GM19023 (cell line): ENCODE data around the gene GPBP1.
"Not testable (repeated sequence)": the region's sequence is repeated elsewhere in the genome, so short reads cannot be mapped to it uniquely, and the experiment has no call there.

Experiments
- ATAC-seq: cut with Tn5 transposase; IDR thresholded peaks from one replicate; pipeline ENCODE4 v1.9.1; 2021; ENCODE audit warnings: mild to moderate bottlenecking, moderate library complexity; ENCODE audit not compliant: unreplicated experiment

Gene GPBP1

DNA sequence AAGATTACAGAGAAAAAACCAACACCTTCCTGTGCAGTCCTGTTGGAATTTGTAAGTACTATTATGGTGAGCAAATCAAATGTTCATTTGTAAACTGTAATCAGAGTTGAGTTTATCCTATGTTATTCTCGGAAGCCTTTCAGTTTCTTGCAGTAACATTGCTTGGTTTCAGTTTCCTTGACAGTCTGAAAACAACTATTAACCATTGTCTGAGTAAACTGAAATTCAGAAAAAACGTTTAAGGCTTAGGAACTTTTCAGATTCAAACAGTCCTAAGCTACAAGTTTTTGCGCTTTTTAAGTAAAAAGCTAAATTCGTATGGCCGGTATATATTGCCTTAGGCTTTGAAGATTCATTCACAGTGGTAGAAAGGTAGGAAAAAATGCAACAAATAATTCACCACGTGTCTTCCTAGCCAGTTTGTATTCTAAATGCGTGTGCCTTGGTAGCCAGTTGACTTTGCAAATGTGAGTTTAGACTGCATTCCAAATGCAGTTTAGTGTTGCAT lies 2.5 kb downstream of the GPBP1 start:
- ATAC-seq: no peak

DNA sequence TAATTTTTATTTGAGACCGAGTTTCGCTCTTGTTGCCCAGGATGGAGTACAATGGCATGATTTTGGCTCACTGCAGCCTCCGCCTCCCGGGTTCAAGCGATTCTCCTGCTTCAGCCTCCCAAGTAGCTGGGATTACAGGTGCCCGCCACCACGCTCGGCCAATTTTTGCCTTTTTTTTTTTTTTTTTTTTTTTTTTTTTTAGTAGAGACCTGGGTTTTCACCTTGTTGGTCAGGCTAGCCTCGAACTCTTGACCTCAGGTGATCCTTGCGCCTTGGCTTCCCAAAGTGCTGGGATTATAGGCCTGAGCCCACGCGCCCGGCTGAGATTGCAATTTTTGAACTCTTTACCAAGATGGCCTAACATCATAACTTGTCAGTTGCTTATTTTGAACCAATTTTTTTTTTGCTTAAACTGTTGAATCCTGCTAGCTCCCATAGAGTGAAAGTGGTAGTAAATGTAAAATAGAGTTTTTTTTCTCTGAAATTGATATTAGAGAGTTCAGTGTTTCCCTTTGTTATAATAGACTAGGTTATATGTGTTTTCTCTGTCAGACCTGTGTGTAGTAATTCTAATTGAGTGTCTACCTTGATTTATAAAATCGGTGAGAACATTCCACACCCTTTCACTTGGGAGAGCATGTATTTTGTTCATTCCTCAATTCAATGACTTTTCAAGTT lies 3.8 kb downstream of the GPBP1 start:
- no peak for ATAC-seq

DNA sequence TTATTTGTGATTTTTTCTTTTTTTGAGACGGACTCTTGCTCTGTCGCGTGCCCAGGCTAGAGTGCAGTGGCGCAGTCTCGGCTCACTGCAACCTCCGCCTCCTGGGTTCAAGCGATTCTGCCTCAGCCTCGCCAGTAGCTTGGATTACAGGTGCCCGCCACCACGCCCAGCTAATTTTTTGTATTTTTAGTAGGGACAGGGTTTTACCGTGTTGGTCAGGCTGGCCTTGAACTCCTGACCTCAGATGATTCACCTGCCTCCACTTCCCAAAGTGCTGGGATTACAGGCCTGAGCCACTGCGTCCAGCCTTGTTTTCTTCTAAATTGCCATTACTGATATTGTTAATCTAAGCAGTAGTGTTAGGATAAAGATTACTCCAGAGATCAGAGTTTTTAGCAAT lies 4.4 kb downstream of the GPBP1 start:
- ATAC-seq: not testable (repeated sequence)

DNA sequence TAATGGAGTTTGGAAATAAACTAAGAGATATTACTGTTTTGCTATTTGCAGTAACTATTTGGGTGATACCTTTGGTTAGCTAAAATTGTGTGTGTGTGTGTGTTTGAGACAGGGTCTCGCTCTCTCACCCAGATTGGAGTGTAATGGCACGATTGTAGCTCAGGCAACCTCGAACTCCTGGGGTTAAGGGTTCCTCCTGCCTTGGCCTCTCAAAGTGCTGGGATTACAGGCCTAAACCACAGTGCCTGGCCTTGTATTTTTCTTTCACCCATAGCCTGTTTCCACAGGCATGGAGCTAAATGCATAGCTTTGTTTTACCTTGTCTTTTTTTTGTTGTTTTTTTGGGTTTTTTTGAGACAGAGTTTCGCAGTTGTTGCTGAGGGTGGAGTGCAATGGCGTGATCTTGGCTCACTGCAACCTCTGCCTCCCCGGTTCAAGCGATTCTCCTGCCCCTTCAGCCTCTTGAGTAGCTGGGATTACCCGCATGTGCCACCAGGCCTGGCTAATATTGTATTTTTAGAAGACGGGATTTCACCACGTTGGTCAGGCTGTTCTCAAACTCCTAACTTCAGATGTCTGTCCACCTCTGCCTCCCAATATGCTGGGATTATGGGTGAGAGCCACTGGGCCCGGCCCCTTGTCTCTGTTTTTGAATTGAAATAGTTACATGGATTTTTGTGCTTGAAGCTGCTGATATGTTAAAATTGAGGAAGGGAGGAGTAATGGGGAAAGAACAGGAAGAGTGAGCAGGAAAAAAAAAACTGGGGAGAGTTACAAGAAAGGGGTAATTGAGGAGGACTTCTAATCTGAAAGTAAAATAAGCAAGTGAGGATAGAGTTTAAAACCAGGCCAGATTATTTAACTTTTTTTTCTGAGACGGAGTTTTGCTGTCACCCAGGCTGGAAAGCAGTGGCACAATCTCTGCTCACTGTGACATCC lies 5.7 kb downstream of the GPBP1 start:
- ATAC-seq: no peak

DNA sequence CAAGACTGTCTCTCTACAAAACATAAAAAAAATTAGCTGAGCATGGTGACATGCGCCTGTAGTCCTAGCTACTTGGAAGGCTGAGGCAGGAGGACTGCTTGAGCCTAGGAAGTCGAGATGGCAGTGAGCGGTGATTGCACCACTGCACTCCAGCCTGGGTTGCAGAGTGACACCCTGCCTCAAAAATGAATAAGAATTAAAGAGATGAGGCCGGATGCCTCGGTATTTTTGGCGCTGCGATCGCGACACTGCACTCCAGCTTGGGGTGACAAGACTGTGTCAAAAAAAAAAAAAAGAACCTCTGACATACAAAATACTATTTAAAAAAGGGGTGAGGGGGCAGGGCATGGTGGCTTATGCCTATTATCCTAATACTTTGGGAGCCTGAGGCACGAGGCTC lies 7.3 kb downstream of the GPBP1 start:
- no peak for ATAC-seq

DNA sequence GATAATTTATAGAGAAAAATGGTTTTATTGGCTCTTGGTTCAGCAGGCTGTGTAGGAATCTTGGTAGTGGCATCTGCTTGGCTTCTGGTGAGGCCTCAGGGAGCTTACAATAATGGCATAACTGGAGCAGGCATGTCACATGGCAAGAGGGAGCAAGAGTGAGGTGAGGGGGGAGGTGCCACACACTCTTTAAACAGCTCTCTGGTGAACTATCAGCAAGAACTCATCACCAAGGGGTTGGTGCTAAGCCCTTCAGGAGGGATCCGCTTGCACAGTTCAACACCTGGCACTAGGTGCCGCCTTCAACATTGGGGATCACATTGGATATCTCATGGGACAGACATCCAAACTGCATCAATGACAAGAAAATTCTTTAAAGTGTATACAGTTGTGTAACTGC lies 10.5 kb downstream of the GPBP1 start:
- no peak for ATAC-seq

DNA sequence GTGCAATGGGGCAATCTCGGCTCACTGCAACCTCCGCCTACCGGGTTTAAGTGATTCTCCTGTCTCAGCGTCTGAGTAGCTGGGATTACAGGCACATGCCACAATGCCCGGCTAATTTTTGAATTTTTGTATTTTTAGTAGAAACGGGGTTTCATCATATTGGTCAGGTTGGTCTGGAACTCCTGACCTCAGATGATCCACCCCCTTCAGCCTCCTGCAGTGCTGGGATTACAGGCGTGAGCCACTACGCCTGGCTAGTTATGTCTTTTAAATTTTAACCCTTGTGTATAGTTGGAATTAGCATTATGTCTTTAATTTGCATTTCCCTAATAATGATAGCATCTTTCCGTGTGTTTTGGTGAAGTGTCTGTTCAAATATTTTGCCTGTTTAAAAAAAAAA lies 11.5 kb downstream of the GPBP1 start:
- no peak for ATAC-seq

DNA sequence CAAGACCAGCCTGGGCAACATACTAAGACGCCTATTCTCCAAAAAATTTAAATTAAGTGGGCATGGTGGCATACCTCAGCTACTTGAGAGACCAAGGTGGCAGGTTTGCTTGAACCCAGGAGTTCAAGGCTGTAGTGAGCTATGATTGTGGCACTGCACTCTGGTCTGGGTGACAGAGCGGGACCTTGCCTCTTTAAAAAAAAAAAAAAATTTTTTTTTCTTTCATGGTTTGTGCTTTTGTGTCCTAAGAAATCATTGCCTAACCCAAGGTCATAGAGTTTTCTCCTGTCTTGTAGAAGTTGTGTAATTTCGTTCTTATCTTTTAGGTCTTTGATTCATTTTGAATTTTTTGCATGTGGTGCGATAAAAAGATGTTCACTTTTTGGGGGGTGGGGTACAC lies 12.3 kb downstream of the GPBP1 start:
- ATAC-seq: no peak

DNA sequence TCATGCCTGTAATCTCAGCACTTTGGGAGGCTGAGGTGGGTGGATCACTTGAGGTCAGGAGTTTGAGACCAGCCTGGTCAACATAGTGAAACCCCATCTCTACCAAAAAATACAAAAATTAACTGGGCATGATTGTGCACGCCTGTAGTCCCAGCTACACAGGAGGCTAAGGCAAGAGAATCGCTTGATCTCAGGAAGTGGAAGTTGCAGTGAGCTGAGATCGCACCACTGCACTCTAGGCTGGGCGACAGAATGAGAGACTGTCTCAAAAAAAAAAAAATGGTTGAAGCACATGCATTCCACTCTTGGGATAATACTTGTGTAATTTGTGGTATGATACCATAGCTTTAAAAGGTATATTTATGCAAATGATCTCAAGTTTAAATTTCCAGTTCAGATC lies 14.1 kb downstream of the GPBP1 start:
- ATAC-seq: not testable (repeated sequence)

DNA sequence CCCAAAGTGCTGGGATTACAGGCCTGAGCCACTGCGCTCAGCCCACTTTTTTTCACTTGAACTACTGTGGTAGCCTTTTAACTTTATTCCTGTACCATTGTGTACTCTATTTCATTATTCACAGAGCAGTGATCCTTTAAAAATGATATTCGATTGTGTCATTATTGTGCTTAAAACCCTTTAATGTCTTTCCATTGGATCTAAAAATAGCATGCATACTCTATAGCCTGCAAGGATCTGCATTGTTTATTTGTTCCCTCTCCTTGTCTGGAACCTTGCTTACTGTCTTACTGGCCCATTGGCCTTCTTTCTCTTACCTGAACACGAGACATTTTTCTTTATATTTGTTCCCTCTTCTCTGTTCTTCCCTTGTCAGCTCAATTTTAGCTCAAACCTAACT lies 15.7 kb downstream of the GPBP1 start:
- no peak for ATAC-seq

DNA sequence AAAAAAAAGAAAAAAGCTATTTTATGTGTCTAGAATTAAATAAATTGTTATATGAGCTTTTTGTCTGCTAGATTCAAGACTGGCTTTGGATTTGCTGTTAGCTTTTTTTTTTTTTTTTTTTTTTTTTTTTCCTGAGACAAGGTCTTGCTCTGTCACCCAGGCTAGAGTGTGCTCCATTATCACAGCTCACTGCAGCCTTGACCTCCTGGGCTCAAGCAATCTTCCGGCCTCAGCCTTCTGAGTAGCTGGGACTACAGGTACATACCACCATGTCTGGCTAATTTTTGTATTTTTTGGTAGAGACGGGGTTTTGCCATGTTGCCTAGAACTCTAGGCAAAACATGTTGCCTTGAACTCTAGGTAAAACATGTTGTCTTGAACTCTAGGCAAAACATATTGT lies 16.7 kb downstream of the GPBP1 start:
- ATAC-seq: no peak

DNA sequence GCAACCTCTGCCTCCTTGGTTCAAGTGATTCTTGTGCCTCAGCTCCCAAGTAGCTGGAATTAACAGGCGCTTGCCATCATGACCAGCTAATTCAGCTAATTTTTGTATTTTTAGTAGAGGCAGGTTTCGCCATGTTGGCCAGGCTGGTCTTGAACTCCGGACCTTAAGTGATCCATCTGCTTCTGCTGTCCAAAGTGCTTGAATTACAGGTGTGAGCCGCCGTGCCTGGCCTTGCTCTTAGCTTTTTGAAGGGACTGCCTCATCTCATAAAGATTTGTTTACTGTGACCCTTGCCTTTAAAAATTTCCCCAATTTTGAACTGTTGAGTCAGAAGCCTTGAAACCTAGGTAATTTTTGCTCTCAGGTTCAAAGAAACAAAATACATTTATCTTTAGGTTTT lies 17.3 kb downstream of the GPBP1 start:
- no peak for ATAC-seq

DNA sequence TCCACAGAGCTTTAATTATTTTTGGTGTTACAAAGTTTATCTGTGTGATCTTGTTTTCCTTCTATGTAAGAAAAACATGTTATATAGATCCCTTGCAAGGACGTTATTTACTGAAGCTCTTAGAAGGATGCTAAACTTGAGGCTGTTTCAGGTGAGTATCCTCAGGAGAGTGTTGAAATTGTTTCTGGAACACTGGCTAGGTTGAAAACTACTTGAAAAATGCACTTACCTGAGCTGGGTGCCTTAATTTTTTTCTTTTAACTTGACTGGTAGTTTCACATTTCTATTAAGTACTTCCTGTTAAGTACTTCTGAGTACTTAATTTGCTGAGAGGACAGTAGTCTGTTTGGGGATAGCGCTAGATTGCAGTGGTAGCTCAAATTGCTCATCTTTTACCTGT lies 18.1 kb downstream of the GPBP1 start:
- no peak for ATAC-seq

DNA sequence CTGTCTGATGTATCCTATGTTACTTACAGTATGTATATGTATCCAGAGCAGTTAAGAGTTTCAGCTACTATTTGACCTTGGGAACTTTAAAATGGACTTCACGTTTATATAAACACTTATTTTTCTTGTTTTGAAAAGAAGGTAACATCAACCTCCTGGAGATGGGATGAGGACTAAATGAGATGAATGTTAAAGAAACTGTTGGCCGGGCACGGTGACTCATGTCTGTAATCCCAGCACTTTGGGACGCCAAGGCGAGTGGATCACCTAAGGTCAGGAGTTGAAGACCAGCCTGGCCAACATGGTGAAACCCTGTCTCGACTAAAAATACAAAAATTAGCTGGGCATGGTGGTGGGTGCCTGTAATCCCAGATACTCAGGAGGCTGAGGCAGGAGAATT lies 19.0 kb downstream of the GPBP1 start:
- not testable (repeated sequence) for ATAC-seq

DNA sequence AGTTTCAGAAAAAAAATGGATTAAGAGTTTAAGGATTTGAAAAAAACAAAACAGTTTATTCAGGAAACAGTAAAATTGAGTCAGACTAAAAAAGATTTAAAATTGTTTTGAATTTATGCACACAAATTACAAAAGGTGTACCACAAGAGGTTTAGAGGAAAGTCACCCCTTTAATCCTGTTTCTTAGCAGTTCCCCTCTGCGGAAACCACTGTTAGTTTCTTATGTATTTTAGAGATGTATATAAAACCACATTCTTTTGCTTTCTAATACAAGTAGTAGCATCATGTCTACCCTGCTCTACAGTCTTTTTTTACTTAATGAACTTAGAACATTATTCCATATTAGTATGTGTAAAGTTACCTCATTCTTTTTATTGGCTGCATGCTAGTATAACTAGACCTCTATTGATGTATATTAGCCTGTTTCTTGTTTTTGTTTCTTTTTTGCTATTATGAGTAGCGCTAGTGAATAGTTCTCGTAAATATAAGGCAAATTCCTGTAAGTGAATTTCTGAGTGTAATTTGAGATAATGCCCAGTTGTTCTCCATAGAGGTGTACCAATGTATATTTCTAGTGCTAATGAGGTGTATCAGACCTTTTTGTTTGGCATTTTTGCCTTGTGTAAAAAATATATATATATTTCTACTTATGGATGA lies 20.0 kb downstream of the GPBP1 start:
- ATAC-seq: no peak

DNA sequence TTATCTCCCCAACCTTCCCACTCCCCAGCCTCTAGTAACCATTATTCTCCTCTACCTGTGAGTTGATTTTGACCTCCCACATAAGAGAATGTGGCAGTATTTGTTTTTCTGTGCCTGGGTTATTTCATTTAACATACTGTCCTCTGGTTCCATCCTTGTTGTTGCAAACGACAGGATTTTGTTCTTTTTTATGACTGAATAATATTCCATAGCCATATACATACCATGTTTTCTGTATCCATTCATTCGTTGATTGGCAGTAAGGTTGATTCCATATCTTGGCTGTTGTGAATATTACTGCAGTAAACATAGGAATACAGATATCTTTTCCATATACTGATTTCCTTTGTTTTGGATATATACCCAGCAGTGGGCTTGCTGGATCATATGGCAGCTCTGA lies 20.8 kb downstream of the GPBP1 start:
- ATAC-seq: no peak

DNA sequence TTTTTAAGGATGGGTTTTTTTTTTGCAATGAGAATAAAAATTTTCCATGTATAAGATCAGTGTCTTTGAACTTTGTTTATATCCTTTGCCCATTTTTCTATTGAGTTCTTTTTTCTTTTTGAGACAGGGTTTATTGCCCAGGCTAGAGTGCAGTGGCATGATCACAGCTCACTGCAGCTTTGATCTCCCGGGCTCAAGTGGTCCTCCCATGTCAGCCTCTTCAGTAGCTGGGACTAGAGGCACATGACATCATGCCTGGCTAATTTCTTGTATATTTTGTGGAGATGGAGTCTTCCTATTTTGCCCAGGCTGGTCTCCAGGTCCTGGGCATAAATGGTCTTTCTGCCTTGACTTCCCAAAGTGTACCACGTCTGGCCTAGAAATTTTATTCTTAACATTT lies 21.2 kb downstream of the GPBP1 start:
- no peak for ATAC-seq

DNA sequence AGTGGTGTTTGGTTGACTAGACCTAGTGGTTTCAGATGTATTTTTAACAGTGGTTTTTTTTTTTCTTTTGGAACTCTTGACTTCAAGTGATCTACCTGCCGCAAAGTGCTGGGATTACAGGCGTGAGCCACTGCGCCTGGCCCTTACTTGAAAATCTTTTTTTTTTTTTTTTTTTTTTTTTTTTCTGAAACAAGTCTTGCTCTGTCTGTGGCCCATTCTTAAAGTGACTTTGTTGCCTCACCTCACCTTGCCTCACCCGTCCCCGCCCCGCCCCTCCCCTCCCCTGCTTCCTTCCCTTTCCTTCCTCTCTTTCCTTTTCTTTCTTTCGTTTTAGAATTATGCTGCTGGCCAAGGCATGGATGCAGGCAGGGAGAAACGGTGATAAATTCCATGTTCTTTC lies 26.0 kb downstream of the GPBP1 start:
- no peak for ATAC-seq

DNA sequence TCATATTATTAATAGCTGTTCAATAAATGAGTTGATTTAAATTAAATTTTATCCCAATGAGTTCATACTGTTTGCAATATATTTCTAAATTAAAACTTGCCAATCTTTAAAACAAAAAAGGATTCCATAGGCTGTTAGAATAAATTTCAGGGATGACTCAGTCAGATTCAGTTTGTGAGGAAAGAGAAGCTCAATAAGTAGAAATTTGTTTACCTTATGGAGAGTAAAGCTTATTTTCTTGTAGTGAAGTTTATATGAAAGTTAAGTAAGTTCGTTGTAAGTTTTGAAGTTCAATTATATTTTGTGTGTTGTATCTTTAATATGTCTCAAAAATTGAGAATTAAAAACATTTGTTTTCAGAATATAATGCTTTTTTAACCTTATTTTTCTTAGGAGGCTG lies 29.0 kb downstream of the GPBP1 start:
- no peak for ATAC-seq

DNA sequence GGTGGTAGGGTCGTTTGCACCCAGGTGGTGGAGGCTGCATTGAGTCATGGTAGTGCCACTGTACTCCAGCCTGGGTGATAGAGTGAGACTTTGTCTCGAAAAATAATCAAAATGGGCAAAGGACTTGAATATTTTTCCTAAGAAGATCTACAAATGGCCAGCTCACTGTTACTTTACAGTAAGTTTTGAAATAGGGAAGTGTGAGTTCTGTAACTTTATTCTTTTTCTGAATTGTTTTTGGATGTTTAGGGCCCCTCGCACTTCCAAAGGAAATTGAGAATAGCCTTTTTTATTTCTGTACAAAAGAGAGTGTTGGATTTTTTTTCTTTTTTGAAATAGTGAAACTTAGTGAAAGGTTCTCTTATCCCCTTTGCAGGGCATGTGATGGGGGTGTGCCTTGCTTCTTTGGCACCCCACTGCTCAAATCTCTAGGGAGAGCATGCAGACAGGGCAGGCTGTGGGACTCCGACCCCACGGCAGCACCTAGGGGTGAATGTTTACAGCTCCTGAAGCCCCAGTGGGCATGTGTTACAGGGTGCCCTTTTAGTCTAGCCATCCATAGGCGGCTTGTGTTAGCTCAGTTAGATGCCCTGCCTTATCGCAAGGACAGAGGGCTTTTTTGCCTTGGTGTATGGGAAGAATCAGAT lies 33.3 kb downstream of the GPBP1 start:
- no peak for ATAC-seq

DNA sequence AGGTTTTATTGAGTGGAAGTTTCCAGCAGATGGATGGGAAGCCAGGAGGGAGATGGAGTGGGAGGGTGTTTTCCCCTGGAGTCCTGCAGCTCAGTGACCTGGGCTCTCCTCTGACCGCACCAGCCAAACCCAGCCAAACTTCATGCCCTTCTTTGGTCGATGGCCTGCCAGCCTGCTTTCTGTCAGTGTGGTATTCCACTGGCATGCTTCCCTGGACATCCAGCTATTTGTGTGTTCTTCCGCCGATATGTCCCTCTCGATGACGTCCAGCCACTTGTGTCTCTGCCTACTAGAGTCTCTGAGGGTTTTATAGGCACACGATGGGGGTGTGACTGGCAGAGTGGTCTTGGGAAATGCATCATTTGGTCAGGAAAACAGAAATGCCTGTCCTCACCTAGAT lies 33.8 kb downstream of the GPBP1 start:
- no peak for ATAC-seq
